Peyer's patch (tissue), 4 donors: ENCODE data around the gene RERE. TPM values are rescaled to one million over a fixed set of nuclear protein-coding genes. Genes with fewer than 3 reads are reported as not detected.
"Not testable (repeated sequence)": the region's sequence is repeated elsewhere in the genome, so short reads cannot be mapped to it uniquely, and the experiment has no call there.

Experiments used
- DNase-seq, 3 donors: peaks; one replicate each; pipeline ENCODE4 v3.0.0-alpha.2; 2017 to 2019
- H3K27ac ChIP-seq, 4 donors: fragments of 200-600 bp; sonication (generic); one replicate each; pipeline ENCODE4 v1.5.1; 2016 to 2019
- H3K27me3 ChIP-seq, 2 donors: fragments of 200-600 bp; sonication (generic); one replicate each; pipeline ENCODE4 v1.5.1; 2019
- H3K36me3 ChIP-seq, 3 donors: fragments of 200-600 bp; sonication (generic); one replicate each; pipeline ENCODE4 v1.5.1; 2016 to 2019
- H3K4me1 ChIP-seq, 4 donors: fragments of 200-600 bp; sonication (generic); one replicate each; pipeline ENCODE4 v1.5.1; 2016 to 2019
- H3K4me3 ChIP-seq, 4 donors: fragments of 200-600 bp; sonication (generic); 1 replicate in 3 of 4; 2 replicates in 1 of 4; pipeline ENCODE4 v1.5.1; 2016 to 2019; ENCODE audit warnings: mild to moderate bottlenecking in 1 of 4
- H3K9me3 ChIP-seq, 4 donors: fragments of 200-600 bp; sonication (generic); one replicate each; pipeline ENCODE4 v1.5.1; 2016 to 2019; ENCODE audit warnings: mild to moderate bottlenecking in 1 of 4
- CTCF ChIP-seq, 6 experiments: fragments of 450-650 bp in 4 of 6; fragments of 200-600 bp in 2 of 6; sonication (generic) in 1 of 6; IDR thresholded peaks; one replicate each; pipeline ENCODE4 v1.5.1; 2017 to 2019; ENCODE audit warnings: antibody characterized with exemption in 6 of 6, mild to moderate bottlenecking in 3 of 6, moderate library complexity in 1 of 6
- POLR2A ChIP-seq, 2 donors: fragments of 450-650 bp; IDR thresholded peaks; one replicate each; pipeline ENCODE4 v1.5.1; 2017; ENCODE audit warnings: antibody characterized with exemption in 2 of 2, mild to moderate bottlenecking in 2 of 2, moderate library complexity in 2 of 2
- total RNA-seq, 4 donors: library from RNA; depleted of rRNA; stranded (reverse); fragments of >200 nt; gene quantifications; one replicate each; pipeline ENCODE4 v1.1.0, GENCODE V29; 2016

Gene RERE
- total RNA-seq, 4 donors from 2014 or later, result 98.5 to 528 (median 110) TPM

DNA sequence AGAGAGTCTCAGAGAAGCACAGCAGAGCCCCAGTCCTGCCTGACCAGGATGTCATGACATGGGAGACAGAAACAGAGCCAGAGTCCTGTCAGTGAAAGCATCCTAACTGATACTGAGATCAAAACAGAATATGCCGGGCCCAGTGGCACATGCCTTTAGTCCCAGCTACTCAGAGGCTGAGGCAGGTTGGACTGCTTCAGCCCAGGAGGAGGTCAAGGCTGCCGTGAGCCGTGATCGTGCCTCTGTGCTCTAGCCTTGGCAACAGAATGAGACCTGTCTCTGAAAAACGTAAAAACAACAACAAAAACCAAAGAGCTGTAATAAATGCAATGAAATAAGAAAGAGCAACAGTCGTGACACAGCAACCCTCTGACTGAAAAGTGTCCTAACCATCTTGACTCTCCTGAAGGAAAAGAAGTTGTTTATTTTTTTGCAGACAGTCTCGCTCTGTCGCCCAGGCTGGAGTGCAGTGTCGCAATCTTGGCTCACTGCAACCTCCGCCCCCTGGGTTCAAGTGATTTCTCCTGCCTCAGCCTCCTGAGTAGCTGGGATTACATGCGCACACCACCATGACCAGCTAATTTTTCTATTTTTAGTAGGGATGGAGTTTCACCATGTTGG lies 310.3 kb downstream of the RERE start:
- TF ChIP-seq POLR2A (IDR thresholded peaks at IDR 0.05) (no peak), CTCF (IDR thresholded peaks at IDR 0.05) (no peak)
- no peaks in the 10 kb centered on the region for H3K9me3 ChIP-seq
- peak overlapping the region in 1 of 4 donors; percentile 5 for H3K27ac ChIP-seq
- DNase-seq, result no peak
- H3K27me3 ChIP-seq, result no peaks in the 10 kb centered on the region
- H3K36me3 ChIP-seq, result peaks cover 0 to 8% (median 0%) of the 10 kb centered on the region in 3 donors
- H3K4me3 ChIP-seq, result no peak overlapping the region
- H3K4me1 ChIP-seq, result peaks cover 0 to 6% (median 0%) of the 10 kb centered on the region in 4 donors

DNA sequence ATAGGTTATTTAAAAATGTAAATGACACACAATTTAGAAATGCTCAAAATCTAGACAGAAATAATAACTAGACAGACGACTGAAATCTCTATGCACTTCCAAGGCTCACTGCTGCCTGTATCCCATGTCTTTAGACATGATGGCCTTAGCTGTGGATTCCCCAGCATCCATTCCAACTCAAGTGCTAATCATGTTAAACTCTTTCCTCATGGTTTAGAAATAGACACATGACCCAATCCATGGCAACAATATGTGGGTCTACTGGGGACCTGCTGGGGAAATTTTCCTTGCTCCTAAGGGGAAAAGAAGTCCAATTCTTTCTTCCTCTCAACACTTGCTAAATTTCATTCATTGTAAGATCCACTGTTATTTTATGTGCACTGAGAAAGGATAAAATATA lies 311.0 kb downstream of the RERE start:
- H3K9me3 ChIP-seq, result no peaks in the 10 kb centered on the region
- H3K27me3 ChIP-seq, result no peaks in the 10 kb centered on the region
- H3K27ac ChIP-seq, result no peak overlapping the region
- TF ChIP-seq POLR2A (IDR thresholded peaks at IDR 0.05), result no peak
- no peak for TF ChIP-seq CTCF (IDR thresholded peaks at IDR 0.05)
- no peak for DNase-seq
- no peak overlapping the region for H3K4me3 ChIP-seq
- H3K36me3 ChIP-seq, result peaks cover 0 to 8% (median 0%) of the 10 kb centered on the region in 3 donors
- peaks cover 0 to 6% (median 0%) of the 10 kb centered on the region in 4 donors for H3K4me1 ChIP-seq

DNA sequence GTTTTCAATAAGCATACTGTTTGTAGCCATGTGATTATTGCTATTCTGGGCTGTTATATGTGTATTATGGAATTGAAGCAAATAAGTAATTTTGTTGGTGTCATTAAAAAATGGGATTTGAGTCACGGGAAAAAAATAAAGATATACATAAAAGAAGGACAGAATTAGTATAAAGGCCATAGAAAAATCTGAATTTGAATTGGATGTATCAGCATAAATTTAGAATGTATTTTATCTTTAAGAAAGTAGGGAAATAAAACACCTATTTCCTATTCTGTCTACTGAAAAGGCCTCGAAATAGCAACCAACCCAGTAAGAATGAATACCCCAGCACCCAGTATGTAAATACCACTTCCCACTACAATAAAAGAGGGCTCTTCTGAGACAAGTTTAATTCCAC lies 313.6 kb downstream of the RERE start:
- TF ChIP-seq CTCF (IDR thresholded peaks at IDR 0.05) (no peak), POLR2A (IDR thresholded peaks at IDR 0.05) (no peak)
- no peak for DNase-seq
- H3K27ac ChIP-seq, result no peak overlapping the region
- H3K27me3 ChIP-seq, result no peaks in the 10 kb centered on the region
- no peak overlapping the region for H3K4me3 ChIP-seq
- H3K9me3 ChIP-seq, result no peaks in the 10 kb centered on the region
- H3K36me3 ChIP-seq, result peaks cover 0 to 8% (median 0%) of the 10 kb centered on the region in 3 donors
- no peaks in the 10 kb centered on the region for H3K4me1 ChIP-seq

GRCh38 chr1:8502949-8503348 lies 314.5 kb downstream of the RERE start:
- not testable (repeated sequence) for DNase-seq, H3K9me3 ChIP-seq, H3K27ac ChIP-seq, H3K4me3 ChIP-seq, H3K27me3 ChIP-seq, H3K36me3 ChIP-seq, H3K4me1 ChIP-seq

DNA sequence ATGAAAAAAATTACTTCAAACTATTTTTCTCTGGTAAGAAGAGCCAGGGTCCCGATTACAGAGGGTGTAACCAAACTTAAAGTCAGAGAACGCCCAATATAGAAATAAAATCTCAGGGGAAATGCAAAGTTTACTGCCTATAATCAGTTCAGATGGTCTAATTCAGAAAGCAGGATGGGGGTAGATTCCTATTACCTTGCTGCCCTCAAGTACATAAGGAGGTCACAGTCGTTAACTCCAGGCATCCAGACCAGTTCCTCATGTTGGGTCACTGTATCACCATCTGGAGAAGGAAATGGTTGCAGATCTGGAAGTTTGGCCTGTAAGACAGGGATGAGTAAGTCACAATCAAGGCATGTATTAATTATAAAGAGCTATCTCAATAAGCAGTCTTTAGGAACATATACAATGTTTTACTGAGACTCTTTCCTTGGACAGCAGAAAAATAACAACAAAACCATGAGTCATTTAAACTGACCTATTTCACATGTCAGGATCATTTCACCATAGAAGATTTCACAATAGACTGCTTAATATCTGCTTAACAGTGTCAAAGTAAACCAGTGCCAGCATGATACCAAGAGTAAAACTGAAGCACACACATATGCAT lies 320.1 kb downstream of the RERE start:
- no peak for DNase-seq

More for the DNA sequence above, 320.1 kb downstream of the RERE start:
- no peak overlapping the region for H3K4me3 ChIP-seq
- peak overlapping the region in 3 of 4 donors; percentile 26 to 56 (median 27) for H3K27ac ChIP-seq
- H3K27me3 ChIP-seq, result no peaks in the 10 kb centered on the region
- TF ChIP-seq CTCF (IDR thresholded peaks at IDR 0.05), result no peak
- no peak for TF ChIP-seq POLR2A (IDR thresholded peaks at IDR 0.05)
- peaks cover 0 to 25% (median 0%) of the 10 kb centered on the region in 3 donors for H3K36me3 ChIP-seq
- peaks cover 0 to 5% (median 0%) of the 10 kb centered on the region in 4 donors for H3K4me1 ChIP-seq
- H3K9me3 ChIP-seq, result no peaks in the 10 kb centered on the region
